GM19452 (cell line): Measurements from ENCODE around the gene ANKRD35.

Experiments used
- ATAC-seq: cut with Tn5 transposase; IDR thresholded peaks from one replicate; pipeline ENCODE4 v1.9.1; 2021; ENCODE audit not compliant: unreplicated experiment

The ANKRD35 gene

DNA sequence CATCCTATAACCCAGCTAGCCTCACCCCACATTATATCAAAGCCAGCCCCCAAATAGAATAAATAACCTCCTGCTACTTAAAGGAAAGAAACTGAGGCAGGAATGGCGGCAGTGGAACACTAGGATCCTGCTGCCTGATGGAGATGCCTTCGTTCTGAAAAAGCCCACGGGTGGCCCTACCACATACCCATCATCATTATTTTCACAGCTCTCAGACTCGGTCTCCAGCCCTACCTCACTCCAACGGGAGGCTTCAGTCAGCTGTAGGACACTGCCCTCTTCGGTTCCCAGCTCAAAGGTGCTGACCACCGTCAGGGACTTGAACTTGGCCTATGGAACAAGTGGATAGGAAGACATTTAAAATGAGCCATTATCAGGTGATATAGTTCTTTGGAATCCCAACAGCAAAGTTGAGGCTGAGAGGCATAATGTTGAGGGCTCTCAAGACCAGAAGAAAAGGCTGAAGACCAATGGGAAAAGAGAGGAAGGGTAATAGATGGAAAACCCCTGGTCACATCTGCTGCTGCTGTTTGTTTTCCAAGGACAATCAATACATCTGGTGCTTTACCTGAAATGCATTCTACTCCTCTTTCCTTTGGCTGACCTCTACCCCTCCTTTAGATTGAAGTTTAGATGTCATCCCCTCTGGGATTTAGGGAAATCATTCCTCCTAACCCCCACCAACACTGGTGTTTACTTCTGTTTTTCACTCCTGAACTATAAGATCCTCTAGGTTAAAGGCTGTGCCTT is 7.8 kb upstream of the ANKRD35 start:
- ATAC-seq: no peak

DNA sequence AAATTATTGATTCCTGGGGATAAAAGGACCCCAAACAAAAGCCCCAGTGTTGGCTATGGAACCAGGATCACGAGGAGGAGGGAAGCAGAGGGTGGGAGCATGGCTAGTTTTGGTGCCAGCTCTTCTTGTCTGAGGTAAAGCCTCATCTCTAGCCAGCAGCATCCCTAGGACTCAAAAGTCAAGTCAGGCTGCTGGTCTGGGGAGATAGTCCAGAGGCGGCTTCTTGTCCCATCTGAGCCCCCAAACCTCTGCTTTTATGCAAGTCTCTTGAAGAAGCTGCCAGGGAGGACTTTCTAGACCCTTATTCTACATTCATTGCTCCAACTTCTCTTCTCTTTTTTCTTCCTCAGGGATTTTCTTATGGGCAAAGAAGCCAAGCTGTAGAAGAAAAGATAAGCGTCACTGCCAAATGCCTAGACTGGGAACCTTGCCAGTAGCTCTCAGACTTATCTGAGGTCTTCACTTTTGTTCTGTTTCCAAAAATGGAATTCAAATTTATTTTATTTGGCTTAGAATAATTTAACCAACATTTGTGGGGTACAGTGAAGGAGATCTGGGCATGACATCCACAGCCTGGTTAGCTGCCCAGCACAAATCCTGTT is 6.9 kb upstream of the ANKRD35 start:
- no peak for ATAC-seq

DNA sequence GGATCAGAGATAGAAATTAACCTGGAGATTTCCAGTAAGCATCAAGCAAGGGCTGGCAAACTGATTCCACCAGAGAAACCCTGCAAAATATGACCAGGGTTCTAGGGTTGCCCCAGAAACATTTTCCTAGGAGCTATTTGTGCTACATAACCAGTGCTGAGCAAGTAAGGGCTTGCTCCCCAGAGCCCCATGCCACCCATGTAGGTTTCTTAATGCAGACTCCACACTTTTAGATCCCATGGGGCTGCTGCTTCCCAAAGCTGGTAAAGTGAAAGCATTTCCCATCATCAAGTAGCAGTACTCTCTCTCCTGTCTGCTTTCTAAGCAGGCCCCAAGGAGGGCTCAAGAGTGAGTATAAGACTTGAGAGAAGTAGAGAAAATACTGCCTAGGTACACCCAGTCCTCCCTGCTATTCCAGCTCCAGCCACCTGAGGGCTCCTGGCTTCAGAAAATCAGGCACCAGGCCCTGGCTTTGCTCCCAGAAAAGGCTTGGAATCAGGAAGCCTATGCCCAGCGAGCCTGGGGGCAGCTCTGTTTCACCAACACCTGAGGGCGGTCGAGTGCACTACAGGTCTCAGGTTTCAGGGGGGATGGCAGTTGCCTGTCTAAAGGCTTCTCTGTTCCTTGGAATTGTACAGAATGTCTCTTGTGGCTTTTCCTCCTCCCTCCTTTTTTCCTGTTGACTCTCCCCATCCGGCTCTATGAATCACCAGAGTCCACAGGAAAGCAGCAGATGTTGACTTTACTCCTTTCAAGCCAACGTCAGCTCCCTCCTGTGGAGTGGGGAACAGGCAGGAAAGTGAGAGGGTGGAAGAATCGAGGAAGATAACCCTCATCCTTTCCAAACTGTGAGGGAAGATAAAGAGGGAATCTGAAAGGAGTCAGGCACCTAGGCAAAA is 6.2 kb upstream of the ANKRD35 start:
- ATAC-seq: peak; percentile 55

DNA sequence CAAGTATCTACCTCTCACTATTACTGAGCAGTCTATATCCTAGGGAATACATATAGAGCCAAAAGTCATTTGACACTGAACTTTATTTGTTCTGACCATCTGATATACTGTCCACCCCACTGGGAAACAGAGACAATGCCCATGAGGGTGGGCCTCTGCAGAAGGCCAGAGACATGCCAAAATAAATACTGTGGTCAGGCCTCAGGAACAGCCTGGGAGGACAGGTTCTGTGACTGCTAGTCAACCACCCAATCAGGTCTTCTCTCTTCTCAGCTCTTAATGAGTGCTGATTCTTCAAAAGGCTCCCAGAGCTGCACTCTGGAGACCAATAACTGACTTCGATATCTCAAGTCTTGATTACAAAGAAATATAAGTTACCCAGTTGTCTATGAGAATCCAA is 5.5 kb upstream of the ANKRD35 start:
- ATAC-seq: no peak

DNA sequence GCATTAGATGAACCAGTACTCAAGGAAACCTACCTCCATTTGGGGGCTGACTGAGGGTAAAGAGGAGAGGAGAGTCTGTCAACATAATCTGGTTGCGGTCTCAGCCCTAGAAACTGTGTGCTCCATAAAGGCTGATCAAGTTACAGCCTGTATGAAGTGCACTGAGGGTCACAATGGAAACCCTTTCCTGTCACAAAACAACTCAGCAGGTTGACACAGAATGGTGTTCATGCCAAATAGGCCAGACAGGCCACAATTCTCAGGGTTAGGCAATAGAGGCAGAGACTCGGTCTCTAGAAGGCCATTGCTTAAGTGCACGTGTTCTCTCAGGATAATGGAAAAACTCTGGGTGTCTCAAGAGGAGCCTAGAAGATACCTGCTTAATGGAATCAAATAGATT is 4.1 kb upstream of the ANKRD35 start:
- no peak for ATAC-seq

DNA sequence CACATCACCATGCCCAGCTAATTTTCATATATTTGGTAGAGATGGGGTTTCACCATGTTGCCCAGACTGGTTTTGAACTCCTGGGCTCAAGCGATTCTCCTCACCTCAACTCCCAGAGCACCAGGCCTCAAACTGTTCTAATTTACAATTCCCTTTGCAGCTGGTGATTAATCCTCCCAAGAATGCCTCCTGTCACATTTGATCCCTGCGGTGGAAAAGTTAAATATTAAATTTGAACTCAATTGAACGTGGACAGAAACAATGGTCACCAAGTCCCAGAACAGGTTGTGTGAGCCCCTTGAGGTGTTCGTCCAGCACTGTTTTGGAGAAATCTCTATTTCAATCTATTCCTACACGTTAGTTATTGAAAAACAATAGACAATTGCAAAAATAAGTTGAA is 2.0 kb upstream of the ANKRD35 start:
- ATAC-seq: no peak

DNA sequence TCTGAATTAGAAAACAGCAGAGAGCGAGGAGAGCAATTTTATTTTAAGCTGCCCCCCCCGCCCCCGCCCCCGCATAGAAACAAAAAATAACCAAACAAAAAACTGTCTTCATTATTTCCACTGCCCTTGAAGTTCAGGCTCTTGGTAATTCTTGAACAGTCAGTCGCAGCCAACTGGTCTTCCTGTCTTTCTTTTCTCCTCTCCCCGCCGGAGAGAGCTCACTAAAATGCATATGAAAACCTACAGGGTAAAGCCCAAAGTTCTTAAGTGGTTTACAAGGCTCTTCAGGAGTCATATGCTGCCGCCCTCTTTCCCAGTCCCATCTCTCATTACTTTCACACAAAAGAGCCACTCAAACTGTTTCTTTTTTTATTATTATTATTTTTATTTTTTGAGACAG is 1.1 kb upstream of the ANKRD35 start:
- no peak for ATAC-seq

DNA sequence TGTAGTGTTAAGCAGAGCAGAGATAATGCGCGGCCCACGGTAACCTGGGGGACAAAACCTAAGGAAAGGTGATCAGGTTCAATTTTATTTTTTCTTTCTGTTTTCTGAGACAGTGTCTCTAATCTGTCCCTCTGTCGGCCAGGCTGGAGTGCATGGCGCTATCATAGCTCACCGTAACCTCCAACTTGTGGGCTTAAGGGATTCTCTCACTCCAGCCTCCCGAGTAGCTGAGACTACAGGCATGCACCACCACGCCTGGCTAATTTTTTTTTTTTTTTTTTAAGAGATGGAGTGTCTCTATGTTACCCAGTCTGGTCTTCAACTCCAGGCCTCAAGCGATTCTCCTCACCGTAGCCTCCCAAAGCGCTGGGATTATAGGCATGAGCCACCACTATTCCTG is 724 bp upstream of the ANKRD35 start:
- no peak for ATAC-seq

DNA sequence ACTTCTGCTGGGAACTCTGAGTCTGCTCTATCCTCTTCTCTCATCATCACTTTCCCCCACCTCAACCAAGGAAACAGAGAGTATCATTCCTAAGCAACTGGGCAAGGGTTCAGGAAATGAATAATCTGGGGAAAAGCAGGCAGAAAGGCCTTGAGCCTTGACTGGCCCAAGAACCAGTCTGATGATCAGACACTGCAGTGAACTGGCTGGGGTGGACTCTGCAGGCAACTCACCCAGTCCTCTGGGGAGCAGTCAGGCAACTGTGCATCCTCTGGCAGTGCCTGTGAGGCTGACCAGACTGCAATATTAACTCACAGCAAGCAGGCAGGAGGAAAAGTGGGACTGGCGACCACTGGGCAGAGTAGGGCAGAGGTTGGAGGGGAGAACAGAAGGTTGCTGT is 991 bp downstream of the ANKRD35 start:
- ATAC-seq: no peak

DNA sequence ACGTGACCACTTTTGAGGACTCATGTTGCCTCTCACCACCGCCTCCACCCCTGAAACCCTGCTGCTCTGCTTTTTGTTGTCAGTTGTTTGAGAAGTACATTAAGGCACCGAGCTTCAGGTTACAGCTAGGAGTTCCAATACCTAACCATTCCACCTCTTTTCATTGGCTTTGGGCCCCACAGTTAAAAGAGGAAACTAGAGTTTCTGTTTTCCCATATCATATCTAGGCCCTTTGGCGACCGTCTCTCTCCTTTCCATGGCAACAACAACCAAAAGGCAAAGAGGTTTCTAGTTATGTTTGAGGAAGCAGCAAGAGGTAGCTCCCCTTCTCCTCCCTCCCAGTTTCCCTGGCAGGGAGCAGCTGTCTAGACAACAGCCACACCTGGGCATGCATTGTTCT is 5.9 kb downstream of the ANKRD35 start:
- ATAC-seq: no peak

DNA sequence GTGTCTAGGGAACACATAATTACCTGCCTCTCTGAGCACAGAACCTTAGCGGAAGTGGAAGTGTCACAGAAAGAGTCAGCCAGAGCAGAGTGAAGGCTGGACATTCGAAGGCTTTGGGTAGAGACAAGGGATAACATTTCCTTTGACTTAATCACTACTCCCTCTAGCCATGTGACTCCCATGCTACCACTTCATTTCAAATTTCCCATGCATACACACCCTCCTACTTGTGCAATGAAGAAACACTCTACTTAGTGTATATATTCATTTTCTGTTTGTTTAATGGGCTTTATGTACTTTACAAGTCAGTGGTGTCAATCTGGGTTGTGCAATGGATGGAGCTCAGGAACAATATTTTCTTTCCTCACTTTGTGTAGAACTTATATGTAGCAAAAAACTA is 6.9 kb downstream of the ANKRD35 start:
- ATAC-seq: no peak

DNA sequence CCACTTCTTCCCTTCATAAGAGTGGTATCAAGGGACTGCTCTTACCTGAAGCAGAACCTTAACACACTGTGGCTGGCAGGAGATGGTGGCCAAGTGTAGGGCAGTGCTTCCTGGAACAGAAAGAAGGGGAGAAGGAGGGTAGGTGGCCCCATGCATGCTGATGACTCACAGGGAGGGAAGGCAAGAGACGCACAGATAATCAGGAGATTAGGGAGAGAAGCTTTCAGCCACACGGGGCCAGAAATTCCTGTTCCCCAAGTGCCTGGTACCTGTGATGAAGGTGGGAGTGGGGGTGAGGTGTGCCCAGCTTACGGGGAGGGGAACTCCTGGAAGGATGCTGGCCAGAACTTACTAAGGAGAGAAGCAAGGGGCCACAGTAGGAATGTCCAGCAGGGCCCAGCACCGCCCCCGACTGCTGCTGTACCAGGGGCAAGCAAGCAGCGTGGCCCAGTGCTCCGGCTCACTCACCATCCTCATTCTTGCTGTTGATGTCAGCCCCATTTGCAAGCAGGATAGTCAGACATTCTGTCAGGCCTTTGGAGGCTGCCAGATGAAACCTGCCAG is 7.7 kb downstream of the ANKRD35 start:
- no peak for ATAC-seq

DNA sequence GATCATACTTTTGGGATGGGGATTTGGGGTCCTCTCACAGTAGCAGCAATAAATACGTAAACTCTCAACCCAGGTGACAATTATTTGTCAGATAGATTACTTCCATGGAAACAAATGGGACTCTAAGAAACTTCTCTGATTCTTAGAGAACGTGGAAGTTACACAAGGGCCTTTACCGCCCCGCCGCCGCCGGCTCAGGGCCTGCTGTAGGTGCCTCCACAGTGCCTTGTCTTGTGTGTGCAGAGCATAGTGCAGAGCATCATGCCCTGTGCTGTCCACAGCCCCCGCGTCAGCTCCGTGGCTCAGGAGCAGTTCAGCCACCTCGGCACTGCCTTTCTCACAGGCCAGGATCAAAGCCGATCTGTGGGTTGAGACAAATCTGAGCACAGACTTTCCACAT is 11.0 kb downstream of the ANKRD35 start:
- ATAC-seq: no peak

DNA sequence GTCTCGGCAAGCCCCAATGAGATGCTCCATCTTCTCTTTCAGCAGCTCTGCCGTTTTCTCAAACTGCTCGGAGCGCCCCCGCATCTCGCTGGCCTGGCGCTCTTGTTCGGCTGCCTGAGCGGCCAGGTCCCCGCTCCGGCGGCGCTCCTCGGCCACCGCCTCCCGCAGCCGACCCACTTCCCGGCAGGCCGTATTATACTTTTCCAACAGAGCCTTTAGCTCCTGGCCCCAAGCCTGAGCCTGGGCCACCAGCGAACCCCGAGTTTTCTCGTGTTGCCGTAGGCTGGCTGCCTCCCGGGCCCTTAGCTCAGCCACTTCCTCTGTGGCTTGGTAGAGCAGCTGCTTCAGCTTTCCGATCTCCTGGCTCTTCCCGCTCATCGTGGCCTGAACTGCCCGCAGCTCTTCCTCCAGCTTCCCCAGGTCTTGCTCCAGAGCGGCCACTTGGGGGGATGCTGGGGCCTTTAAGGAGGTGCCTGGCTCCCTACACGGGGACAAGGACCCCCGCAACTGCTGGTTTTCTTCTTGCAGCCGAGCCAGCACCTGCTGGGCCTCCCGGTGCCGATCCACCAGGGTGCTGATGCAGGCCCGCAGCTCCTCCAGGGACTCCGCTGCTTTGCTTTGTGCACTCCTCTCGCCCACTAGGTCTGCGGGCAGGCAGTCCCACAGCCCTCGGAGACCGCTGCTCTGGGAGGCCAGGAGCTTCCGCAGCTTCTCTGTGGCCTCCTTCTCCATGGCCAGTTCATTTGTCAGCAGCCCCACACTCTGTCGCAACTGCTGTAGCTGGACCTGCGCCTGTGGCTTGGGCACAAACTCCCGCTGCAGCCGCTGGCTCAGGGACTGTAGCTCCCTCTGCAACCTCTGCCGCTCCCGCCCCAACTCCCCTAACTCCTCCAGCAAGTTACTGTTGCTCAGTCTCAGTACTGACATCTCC is 13.4 kb downstream of the ANKRD35 start:
- ATAC-seq: no peak

DNA sequence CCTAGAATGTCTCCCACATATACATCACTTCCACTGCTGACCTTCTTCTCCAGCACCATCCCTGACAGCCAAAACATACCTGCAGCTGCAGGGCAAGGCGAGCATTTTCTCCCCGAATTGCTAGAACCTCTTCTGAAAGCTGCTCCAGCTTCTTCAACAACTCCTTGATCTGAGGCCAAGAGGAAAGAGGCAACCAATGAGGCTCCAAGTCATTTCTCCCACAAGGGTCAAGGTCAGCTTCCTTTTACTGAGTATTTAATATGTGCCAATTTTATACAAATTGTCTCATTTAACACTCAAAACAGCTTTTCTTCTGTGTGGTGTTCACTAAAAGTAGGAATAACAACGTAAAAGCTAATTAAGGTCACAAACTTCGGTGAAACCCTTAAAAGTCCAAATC is 17.4 kb downstream of the ANKRD35 start:
- ATAC-seq: no peak

DNA sequence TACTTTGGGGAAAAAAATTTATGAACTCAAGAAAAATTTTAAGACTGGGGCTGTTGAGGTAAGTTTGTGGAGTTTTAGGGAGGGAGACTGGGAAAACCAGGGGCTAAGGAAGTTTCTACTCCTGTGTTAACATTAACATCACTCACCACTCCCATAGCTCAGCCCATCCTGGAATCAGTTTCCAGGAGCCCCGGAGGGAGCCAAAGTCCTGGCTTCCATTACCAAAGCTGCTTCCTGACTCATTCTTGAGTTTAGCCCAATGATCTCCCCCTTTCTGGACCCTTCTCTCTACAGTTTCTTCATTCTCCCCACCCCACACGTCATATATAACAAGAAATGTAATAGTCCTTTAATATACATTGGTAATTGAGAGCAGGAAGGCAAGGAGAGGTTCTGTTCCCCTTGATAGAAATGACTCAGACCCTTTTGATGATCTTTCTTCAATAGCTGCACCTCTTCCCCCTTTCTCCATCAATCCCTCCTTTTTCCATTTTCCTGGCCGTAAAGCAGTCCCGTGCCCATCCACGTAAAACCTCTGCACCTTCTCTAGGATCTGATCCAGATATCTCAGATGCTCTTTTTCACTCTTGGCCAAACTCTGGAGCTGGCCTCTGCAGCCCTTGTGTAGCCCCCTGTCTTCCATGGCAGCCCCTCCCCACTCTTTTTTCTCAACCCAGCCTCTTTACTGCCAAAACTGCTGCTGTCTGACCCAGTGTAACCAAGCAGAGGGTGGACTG is 22.2 kb downstream of the ANKRD35 start:
- no peak for ATAC-seq

DNA sequence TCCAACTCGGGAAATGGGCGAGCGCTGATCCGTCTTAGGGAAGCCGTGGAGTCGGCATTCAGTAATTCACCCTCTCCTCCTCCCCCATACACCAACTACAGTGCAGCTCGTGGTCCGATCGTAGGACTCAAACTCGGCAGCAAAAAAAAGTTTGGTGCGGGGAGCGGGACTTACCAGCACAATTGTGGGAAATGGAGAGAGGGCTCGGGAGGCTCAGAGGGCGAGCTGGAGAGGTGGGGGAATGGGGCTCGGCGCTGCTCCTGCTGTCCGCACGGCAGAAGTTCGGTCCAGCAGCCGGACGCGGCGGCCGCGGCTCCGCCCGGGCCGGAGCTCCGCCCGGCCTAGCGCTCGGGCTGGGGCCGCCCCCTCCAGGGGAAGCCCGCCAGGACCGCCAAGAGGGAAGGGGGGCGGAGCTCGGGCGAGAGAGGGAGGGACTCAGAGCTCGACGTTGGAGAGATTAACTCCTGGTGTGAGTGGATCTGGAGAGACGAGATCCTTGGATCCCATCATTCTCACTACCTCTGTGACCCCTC is 26.1 kb downstream of the ANKRD35 start:
- ATAC-seq: peak; percentile 72

DNA sequence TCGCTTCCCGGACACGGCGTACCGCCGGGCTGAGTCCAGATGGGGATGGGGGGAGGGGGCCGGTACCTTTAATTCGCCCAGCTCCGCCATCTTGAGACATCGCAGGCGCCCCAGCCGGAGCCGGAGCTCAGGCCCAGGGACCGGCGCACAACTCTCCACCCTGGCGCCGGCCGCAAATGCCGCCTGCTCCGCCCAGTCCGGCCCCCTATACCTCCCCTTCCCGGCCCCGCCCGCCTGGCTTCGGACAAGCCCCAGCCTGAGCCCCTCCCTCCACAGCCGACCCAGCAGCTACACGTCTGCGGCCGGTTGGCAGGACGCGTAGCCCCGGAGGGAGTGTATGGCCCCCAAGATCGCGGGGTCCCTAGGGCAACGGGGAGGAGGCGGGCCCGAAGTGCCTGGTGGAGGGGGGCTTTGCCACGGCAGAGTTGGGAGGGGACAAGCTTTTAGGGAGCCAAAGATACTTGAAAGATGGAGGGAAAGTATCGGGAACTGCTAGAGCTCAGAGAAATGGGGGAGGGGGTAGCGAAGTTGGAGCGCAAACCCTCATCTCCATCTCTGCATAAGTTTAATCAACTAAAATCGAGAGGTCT is 26.7 kb downstream of the ANKRD35 start, which contains the start of gene PIAS3:
Gene PIAS3, minus strand, starts transcription at position 181 of the 590 bp plus-strand sequence. Its CDS starts 91 bp downstream, at position 90.
- peak; percentile 82 for ATAC-seq
